UCSD-AML1 (cell line): Measurements from ENCODE around the gene DLGAP1.
"Not testable (repeated sequence)": the region's sequence is repeated elsewhere in the genome, so short reads cannot be mapped to it uniquely, and the experiment has no call there.

Experiments used
- DNase-seq: peaks from one replicate; lab custom pipeline; 2025; ENCODE audit not compliant: unreplicated experiment; lab: John Stamatoyannopoulos, UW

Gene DLGAP1

DNA sequence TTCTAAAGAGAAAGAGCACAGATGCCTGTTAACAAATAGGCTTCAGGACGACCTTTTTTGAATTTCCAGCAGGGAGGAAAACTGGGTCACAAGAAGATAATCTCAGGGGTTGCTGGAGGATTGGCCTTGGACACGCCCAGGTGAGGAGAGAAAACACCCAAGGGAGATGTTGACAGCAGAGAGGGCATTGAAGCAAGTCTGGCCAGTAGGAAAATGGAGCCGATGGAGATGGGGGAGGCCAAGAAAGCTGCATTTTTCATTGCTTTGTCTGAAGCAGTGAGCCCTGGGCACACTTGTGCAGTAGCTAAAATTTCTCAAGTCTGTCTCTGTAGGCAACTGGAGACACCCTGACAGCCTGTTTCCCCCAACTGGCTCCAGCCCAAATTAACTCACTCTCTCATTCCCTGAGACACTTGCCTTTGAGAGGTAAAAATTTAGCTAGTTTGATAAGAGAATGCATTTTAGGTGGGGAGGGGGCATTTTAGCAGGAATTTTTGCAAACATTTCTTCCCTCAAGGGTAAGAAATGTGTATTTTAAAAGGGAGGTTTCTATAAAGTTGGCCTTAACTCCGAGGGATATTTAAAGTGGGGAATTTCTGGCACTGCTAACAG lies 839.6 kb downstream of the DLGAP1 start:
- no peak for DNase-seq

DNA sequence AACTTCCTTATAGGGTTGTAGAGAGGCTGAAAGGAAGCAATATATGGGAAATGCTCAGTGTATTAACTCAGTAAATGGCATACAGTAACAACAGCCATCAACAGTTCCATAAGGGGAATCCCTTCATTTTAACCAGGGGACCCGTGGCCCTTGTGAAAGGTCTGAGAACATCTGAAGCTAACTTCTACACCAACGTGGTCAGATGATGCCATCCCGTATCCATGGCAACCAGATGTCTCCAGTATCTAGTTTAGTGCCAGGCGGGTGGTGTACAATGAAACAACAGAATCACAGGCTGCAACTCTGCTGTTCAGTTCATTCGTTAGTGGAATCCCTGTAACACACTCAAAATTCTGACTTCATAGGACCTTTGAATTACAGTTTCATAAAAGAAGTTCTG lies 842.8 kb downstream of the DLGAP1 start:
- no peak for DNase-seq

DNA sequence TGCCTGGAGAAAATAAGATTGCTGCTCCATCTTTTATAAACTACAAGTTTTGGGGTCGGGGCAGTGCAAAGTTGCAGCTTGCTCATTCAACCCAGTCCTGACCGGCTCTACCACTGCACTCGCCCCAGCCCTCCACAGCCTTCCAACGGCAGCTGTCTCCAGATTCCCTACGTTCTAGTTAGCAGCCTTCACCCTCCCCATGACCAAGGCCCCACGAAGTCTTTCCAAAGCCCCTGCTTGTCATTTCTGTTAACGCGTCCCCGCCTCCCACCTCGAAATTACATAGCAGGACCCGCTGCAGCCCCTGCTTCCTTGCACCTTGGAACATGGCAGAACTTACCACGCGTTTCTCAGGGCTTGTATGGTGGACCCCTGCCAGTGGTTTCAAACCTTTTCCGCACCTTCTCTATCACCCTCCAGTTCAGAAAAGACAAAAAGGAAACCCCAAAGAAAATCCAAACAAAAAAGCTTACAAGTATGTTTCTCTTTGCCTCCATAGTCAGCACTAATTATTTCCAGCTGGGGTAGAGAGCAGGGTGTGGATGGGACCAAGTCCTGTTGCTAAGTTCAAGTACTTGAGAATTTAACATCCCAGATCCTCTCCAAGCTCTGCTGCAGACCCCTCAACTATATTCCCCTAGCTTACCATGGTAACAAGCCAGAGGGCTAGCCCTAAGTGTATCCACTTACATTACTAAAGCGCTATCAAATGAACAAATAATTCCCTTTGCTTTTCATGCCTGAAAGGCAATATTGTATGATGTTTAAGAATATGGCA lies 843.6 kb downstream of the DLGAP1 start:
- DNase-seq, result no peak

- no peak for DNase-seq
These were observed 844.3 kb downstream of the DLGAP1 start for GRCh38 chr18:3610813-3611212.

- no peak for DNase-seq
These were observed 844.9 kb downstream of the DLGAP1 start for GRCh38 chr18:3610188-3610708.

- no peak for DNase-seq
These were observed 846.6 kb downstream of the DLGAP1 start for GRCh38 chr18:3608488-3608887.

DNA sequence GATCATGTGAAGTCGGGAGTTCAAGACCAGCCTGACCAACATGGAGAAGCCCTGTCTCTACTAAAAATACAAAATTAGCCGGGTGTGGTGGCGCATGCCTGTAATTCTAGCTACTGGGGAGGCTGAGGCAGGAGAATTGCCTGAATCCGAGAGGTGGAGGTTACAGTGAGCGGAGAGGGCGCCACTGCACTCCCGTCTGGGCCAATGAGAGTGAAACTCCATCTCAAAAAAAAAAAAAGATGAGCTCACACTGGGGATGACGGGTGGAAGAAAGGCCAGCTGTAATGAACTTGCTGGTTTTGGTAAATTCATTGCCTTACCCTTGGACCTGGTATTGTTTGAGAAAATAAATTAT lies 847.0 kb downstream of the DLGAP1 start:
- DNase-seq, result not testable (repeated sequence)

- no peak for DNase-seq
These were observed 847.6 kb downstream of the DLGAP1 start for GRCh38 chr18:3607309-3608098.

GRCh38 chr18:3606863-3607262 lies 848.2 kb downstream of the DLGAP1 start:
- DNase-seq, result not testable (repeated sequence)

DNA sequence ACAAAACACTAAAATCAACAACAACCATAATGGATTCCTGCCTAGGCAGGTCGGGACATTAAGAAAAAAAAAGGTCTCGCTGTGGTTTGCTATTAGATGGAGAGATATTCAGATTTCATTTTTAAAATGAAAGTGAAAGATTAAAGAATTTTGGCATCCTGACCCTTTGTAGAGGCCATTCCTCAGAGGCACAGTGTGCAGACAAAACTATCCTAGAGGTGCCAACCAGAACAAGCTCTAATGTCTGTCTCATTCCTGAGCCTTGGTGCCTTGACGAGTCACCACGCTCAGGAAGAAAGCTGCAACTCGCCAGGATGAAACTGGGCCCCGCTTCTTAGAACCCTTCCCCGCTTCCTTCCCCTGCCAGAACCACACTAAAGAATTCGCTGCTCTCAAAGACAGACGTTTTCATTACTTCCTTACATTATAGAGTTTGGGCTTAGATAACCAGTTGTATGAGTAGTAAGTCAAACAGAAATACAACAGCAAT lies 849.1 kb downstream of the DLGAP1 start:
- peak; percentile 78 for DNase-seq

DNA sequence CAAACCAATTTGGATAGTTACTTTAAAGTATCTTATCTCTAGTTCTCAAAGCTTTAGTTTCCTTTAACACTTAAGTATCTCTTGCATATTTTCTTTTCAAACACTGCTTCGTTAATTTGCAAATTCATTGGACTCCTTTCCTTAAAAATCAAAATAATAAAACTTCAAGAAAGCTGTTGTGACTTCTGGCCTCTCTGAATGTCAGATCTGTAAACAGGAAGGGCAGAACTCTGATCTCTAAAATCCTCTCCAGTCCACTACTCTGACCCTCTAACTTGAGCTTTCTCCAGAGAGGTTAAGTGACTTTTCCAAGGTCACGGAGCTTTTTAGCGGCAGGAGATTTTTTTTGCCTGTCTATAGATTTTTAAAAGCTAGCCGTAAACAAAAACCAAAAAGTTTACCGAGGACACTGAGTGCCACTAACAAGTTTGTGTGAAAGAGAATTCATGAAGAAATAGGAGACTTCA lies 849.6 kb downstream of the DLGAP1 start:
- no peak for DNase-seq

DNA sequence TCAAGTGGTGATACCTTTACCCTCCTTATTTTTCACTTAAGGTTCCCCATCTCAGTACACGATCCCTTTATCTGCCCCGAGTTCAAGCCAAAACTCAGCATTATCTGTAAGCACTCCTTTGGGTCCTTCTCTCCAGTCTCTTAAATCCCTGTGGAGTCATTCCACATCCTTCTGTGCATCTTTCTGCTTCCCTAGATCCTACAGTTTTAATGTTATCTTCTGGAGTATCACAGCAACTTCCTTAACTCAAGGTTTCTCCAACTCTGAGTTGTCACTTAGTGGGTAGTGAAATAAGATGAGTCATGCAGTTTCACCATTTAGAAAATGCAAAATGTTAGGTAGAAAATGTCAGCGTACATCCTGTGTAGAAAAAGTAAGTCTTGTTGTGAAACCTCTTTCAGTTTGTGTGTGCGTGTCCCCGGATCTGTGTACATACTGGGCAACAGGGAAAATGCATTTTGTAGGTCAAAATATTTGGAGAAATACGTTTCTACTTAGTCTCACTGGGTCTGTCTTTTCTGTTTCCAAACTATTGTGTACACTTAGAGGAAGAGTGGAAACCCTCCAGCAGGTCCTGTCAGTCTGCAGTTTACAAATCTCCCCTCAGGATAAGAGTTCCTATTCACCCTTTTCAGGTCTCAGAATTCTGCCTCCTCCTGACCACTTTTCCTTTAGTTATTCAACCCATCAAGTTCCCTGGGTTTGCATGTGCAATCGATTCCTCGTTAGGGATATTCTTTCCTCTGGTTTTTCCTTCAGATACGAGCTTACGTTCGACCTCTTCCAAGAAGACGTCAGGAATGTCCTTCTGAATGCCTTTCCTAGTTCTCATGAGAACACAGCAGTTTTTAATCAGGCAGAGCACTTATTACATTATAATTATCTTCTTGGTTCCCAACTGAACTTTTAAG lies 850.4 kb downstream of the DLGAP1 start:
- DNase-seq, result peak; percentile 38

- DNase-seq, result no peak
These were observed 850.9 kb downstream of the DLGAP1 start for GRCh38 chr18:3604235-3604497.

- peak; percentile 61 for DNase-seq
These were observed 851.5 kb downstream of the DLGAP1 start for GRCh38 chr18:3603421-3604234.

GRCh38 chr18:3601106-3601755 lies 853.9 kb downstream of the DLGAP1 start:
- not testable (repeated sequence) for DNase-seq

DNA sequence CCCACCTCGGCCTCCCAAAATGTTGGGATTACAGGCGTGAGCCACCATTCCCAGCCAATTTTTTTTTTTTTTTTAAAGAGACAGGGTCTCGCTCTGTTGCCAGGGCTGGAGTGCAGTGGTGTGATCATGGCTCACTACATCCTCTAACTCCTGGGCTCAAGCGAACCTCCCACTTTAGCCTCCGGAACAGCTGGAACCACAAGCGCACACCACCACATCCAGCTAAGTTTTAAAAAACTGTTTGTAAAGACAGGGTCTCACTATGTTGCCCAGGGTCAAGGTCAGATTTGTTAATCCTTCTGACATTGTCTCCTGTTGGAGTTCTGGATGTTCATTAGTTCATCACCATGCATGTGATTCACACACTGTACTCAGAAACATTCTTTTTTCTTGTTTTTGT lies 855.2 kb downstream of the DLGAP1 start:
- no peak for DNase-seq

DNA sequence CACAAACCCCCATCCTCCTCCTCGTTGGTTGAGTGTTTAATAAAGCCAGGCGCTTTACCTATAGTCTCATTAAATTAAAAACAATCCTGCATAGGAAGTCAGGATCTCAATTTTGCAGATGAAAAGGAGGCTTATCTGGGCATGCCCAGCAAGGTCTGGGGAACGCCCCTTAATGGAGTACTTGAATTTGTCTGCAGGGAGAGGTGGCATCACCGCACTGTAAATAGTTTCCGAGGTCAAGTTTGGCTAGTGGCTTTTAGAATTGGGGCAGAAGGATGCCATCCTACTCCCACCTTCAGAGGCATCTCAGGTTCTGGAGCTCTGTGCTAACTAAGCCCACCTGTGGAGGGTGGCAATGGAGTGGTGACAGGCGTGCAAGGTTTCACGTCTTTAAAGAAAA lies 855.9 kb downstream of the DLGAP1 start:
- DNase-seq, result no peak

DNA sequence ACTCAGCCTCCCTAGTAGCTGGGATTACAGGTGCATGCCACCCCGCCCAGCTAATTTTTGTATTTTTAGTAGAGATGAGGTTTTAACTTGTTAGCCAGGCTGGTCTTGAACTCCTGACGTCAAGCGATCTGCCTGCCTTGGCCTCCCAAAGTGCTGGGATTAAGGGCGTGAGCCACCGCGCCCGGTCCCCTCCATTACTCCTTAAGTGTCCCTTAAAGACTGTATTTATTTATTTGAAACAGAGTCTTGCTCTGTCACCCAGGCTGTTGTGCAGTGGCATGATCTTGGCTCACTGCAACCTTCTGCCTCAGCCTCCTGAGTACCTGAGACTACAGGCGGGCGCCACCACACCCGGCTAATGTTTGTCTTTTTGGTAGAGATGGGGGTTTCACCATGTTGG lies 856.5 kb downstream of the DLGAP1 start:
- DNase-seq, result no peak
